ENCODE data around the gene NHLH1. TPM values are rescaled to one million over a fixed set of nuclear protein-coding genes. Genes with fewer than 3 reads are reported as not detected.

The NHLH1 gene
- 0.21 and 0.51 TPM in 2 replicates for total RNA-seq
- 0.33 TPM for polyA plus RNA-seq (2012)

GRCh38 chr1:160366731-160367515 is at the start of gene NHLH1:
Gene NHLH1, plus strand, starts transcription at chr1:160367071. Its CDS starts 3,661 bp downstream, at chr1:160370732.
- DNase-seq (ENCODE audit: low read depth): no peak

- no peak for DNase-seq (ENCODE audit: low read depth)
Observed at GRCh38 chr1:160322831-160323230, 44.0 kb upstream of the NHLH1 start.

GRCh38 chr1:160325252-160325651 is 41.6 kb upstream of the NHLH1 start:
- DNase-seq (ENCODE audit: low read depth): no peak

GRCh38 chr1:160326418-160326817 is 40.5 kb upstream of the NHLH1 start:
- peak; percentile 65 for DNase-seq (ENCODE audit: low read depth)

GRCh38 chr1:160328184-160328583 is 38.7 kb upstream of the NHLH1 start:
- DNase-seq (ENCODE audit: low read depth): no peak

GRCh38 chr1:160330119-160330518 is 36.8 kb upstream of the NHLH1 start:
- DNase-seq (ENCODE audit: low read depth): no peak

GRCh38 chr1:160332516-160332915 is 34.4 kb upstream of the NHLH1 start:
- DNase-seq (ENCODE audit: low read depth): no peak

GRCh38 chr1:160338580-160338979 is 28.3 kb upstream of the NHLH1 start:
- DNase-seq (ENCODE audit: low read depth): no peak

GRCh38 chr1:160340146-160340545 is 26.7 kb upstream of the NHLH1 start:
- no peak for DNase-seq (ENCODE audit: low read depth)

- DNase-seq (ENCODE audit: low read depth): no peak
Observed at GRCh38 chr1:160340866-160341265, 26.0 kb upstream of the NHLH1 start.

- no peak for DNase-seq (ENCODE audit: low read depth)
Observed at GRCh38 chr1:160342526-160342925, 24.3 kb upstream of the NHLH1 start.

GRCh38 chr1:160342953-160343869 is 23.7 kb upstream of the NHLH1 start, which contains the start of the genes COPA and NCSTN:
Gene COPA, minus strand, starts transcription at chr1:160343250. Its CDS starts 80 bp downstream, at chr1:160343170.
Gene NCSTN, plus strand, starts transcription at chr1:160343383. Its CDS starts 14 bp downstream, at chr1:160343397.
- peak; percentile 98 for DNase-seq (ENCODE audit: low read depth)

- DNase-seq (ENCODE audit: low read depth): no peak
Observed at GRCh38 chr1:160344241-160344640, 22.6 kb upstream of the NHLH1 start.

- DNase-seq (ENCODE audit: low read depth): no peak
Observed at GRCh38 chr1:160344936-160345335, 21.9 kb upstream of the NHLH1 start.

GRCh38 chr1:160346463-160346862 is 20.4 kb upstream of the NHLH1 start:
- DNase-seq (ENCODE audit: low read depth): no peak

GRCh38 chr1:160346958-160347357 is 19.9 kb upstream of the NHLH1 start:
- DNase-seq (ENCODE audit: low read depth): no peak

- DNase-seq (ENCODE audit: low read depth): peak; percentile 89
Observed at GRCh38 chr1:160351629-160352028, 15.2 kb upstream of the NHLH1 start.

- no peak for DNase-seq (ENCODE audit: low read depth)
Observed at GRCh38 chr1:160352555-160352954, 14.3 kb upstream of the NHLH1 start.

- DNase-seq (ENCODE audit: low read depth): peak; percentile 91
Observed at GRCh38 chr1:160353223-160353622, 13.6 kb upstream of the NHLH1 start.

- DNase-seq (ENCODE audit: low read depth): peak; percentile 21
Observed at GRCh38 chr1:160354388-160354985, 12.4 kb upstream of the NHLH1 start.

GRCh38 chr1:160357286-160358002 is 9.4 kb upstream of the NHLH1 start:
- peak; percentile 5 for DNase-seq (ENCODE audit: low read depth)

Data from myocyte (in vitro differentiated cells).